Loucy (cell line): Measurements from ENCODE around the gene SIGLEC6.

Experiments used
- CTCF ChIP-seq: fragments of 200-600 bp; sonication (generic); conservative IDR thresholded peaks from 2 replicates; pipeline ENCODE4 v1.5.1; 2014; ENCODE audit warnings: mild to moderate bottlenecking, antibody characterized with exemption, low read length
- EZH2phosphoT487 ChIP-seq: fragments of 200-600 bp; IDR thresholded peaks from 2 replicates; pipeline ENCODE4 v1.6.1; 2018; ENCODE audit warnings: antibody characterized with exemption, mild to moderate bottlenecking, moderate library complexity, borderline replicate concordance

GRCh38 chr19:51509823-51510660 is 21.4 kb downstream of the SIGLEC6 start:
- TF ChIP-seq CTCF (no peak), EZH2phosphoT487 (no peak)
